MCF 10A (cell line): ENCODE results near the gene METRNL. TPM values are rescaled to one million over a fixed set of nuclear protein-coding genes. Genes with fewer than 3 reads are reported as not detected.
"Not testable (repeated sequence)": the region's sequence is repeated elsewhere in the genome, so short reads cannot be mapped to it uniquely, and the experiment has no call there.

Source experiments
- BruUV-seq: library from RNA; stranded (reverse); fragments of 400-500 nt; replicated peaks from 2 replicates; lab custom pipeline; 2021; lab: Mats Ljungman, UMichigan
- CTCF ChIA-PET: fragments of 300-600 bp; sonication (Branson Sonifier 250); formaldehyde crosslinking; extraction: SDS; loops from one replicate; lab custom pipeline; 2021; ENCODE audit warnings: antibody characterized with exemption, inconsistent platforms; lab: Yijun Ruan, JAX
- POLR2A ChIA-PET: fragments of 300-600, 350-650 bp; sonication (Branson Sonifier 250); formaldehyde crosslinking; extraction: SDS; loops from one replicate; lab custom pipeline; 2020; ENCODE audit warnings: antibody characterized with exemption, inconsistent platforms; lab: Yijun Ruan, JAX
- DNase-seq: peaks from one replicate; pipeline ENCODE4 v3.0.0-alpha.2; 2018; ENCODE audit not compliant: unreplicated experiment
- H3K27ac Mint-ChIP-seq: one replicate; pipeline ENCODE4 v1.8.0; 2022; ENCODE audit warnings: mild to moderate bottlenecking, low read depth, mixed read lengths; ENCODE audit not compliant: unreplicated experiment
- H3K27me3 Mint-ChIP-seq: one replicate; pipeline ENCODE4 v1.8.0; 2022; ENCODE audit warnings: mixed read lengths; ENCODE audit not compliant: insufficient read depth, unreplicated experiment
- H3K36me3 Mint-ChIP-seq: one replicate; pipeline ENCODE4 v1.8.0; 2022; ENCODE audit warnings: mild to moderate bottlenecking, moderate library complexity, mixed read lengths; ENCODE audit not compliant: insufficient read depth, unreplicated experiment
- H3K4me1 Mint-ChIP-seq: one replicate; pipeline ENCODE4 v1.8.0; 2022; ENCODE audit warnings: mixed read lengths; ENCODE audit not compliant: insufficient read depth, unreplicated experiment
- H3K4me3 Mint-ChIP-seq: one replicate; pipeline ENCODE4 v1.8.0; 2022; ENCODE audit warnings: mild to moderate bottlenecking, moderate library complexity, mixed read lengths; ENCODE audit not compliant: unreplicated experiment
- H3K9me3 Mint-ChIP-seq: one replicate; pipeline ENCODE4 v1.8.0; 2022; ENCODE audit warnings: mixed read lengths; ENCODE audit not compliant: unreplicated experiment
- intact Hi-C: fragments of 100-400 bp; cut with micrococcal nuclease; formaldehyde crosslinking; loops from 2 replicates; pipeline ENCODE4 v1.14.1; 2022
- total RNA-seq: library from RNA; stranded (reverse); gene quantifications from 2 replicates; pipeline ENCODE4 v1.2.3, GENCODE V29; 2022
- TF ChIP-seq, protein P1 (sequence below): fragments of 200-600 bp; IDR thresholded peaks from one replicate; pipeline ENCODE4 v1.8.0; 2022; ENCODE audit warnings: antibody characterized with exemption, mild to moderate bottlenecking; ENCODE audit not compliant: unreplicated experiment

The METRNL gene
- total RNA-seq, 1 experiment from 2014 or later: 14.5 TPM

DNA sequence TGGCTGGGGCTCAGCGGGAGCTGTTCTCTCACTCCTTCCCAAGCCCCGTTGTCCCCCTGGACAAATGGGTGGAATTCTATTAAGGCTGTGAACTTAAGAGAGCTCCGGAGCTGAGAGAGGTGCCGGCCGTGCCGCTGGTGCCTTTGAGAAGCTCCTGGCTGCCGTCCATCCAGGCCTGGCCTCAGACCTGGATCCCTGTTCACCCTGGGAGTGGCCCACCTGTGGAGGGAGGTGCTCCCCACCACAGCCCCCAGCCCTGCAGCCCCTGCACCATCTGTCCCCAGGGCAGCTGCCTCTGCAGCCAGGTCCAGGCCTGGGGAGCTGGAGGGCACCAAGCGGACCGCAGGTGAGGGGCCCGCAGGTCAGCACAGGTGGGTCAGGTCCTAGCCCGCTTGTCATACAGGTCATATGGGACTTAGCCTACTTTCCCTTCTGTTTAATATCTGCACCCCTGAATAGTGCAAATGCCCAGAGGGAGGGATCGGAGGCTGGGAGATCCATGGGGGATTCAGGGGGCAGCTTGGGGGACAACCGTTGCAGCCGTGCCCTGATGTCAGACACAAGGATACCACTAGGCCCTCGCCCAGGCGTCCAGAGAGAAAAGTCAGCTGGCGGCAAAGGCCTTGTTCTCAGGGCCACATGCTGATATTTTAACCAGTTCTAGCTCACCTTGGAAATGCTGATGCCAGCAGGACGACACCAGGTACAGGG, 15.2 kb upstream of the METRNL start:
- TF ChIP-seq, protein P1, sequence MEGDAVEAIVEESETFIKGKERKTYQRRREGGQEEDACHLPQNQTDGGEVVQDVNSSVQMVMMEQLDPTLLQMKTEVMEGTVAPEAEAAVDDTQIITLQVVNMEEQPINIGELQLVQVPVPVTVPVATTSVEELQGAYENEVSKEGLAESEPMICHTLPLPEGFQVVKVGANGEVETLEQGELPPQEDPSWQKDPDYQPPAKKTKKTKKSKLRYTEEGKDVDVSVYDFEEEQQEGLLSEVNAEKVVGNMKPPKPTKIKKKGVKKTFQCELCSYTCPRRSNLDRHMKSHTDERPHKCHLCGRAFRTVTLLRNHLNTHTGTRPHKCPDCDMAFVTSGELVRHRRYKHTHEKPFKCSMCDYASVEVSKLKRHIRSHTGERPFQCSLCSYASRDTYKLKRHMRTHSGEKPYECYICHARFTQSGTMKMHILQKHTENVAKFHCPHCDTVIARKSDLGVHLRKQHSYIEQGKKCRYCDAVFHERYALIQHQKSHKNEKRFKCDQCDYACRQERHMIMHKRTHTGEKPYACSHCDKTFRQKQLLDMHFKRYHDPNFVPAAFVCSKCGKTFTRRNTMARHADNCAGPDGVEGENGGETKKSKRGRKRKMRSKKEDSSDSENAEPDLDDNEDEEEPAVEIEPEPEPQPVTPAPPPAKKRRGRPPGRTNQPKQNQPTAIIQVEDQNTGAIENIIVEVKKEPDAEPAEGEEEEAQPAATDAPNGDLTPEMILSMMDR: no peak
- H3K4me3 Mint-ChIP-seq: no peak overlapping the region
- H3K27me3 Mint-ChIP-seq: no peaks in the 10 kb centered on the region
- H3K27ac Mint-ChIP-seq: no peak overlapping the region
- DNase-seq: no peak
- POLR2A ChIA-PET: interaction anchor here (0.6 kb wide), 1 partner anchor 12 kb away, joined by 3 read pairs; no protein-coding TSS in a partner anchor
- H3K36me3 Mint-ChIP-seq: no peaks in the 10 kb centered on the region
- H3K9me3 Mint-ChIP-seq: no peaks in the 10 kb centered on the region
- BruUV-seq: no TSS peak
- intact Hi-C loops: no loop called here
- H3K4me1 Mint-ChIP-seq: peaks cover 5% of the 10 kb centered on the region
- CTCF ChIA-PET: interaction anchor here (0.6 to 1.4 kb wide), 2 partner anchors 13 to 282 kb away, joined by 3 read pairs; no protein-coding TSS in a partner anchor

DNA sequence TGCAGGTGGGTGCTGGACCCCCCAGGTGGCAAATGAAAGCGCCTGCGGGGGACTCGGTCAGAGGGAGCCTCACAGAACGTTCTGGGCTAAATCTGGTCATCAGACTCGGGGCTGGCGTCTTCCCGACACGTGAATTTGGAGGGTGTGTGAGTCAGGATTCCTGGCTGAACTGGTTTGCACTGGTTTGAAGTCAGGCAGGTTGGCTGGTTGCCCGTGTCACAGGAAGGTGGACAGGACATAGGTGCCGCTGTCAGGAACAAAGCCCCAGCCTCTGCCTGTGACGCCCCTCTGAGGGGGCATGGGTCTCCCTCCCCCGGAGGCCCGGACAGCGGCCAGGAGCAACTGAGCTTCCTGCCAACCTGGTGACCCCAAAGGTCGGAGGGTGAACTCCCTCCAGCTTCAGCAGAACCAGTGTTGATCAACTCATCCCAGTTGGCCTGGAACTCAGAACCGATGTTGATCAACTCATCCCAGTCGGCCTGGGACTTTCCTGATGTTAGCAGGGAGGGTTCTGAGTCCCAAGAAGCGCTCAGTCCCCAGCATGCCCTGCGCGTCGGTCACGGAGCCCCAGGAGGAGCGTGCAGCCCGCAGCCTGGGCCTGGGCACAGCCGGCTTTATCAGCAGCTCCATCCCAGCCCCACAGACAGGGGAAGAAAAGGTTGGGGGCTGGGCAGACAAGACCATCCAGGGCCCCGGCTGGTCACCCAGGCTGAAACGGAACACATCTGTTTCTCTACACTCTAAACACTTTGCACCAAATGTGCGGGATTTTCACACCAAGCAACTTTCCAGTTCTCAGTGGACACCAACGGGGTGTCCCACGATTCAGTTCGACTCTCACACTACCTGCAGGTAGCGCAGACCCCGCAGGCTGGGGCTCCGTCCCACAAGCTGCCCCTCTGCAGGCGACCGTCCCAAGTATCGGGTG, 14.4 kb upstream of the METRNL start:
- Mint-ChIP-seq H3K4me1 (peaks cover 5% of the 10 kb centered on the region), H3K9me3 (no peaks in the 10 kb centered on the region), H3K36me3 (no peaks in the 10 kb centered on the region), H3K27ac (no peak overlapping the region), H3K4me3 (no peak overlapping the region), H3K27me3 (no peaks in the 10 kb centered on the region)
- TF ChIP-seq, protein P1: no peak
- CTCF ChIA-PET: no interaction called here
- peak; percentile 66 for DNase-seq
- POLR2A ChIA-PET: no interaction called here
- intact Hi-C loops: no loop called here
- BruUV-seq: no TSS peak

DNA sequence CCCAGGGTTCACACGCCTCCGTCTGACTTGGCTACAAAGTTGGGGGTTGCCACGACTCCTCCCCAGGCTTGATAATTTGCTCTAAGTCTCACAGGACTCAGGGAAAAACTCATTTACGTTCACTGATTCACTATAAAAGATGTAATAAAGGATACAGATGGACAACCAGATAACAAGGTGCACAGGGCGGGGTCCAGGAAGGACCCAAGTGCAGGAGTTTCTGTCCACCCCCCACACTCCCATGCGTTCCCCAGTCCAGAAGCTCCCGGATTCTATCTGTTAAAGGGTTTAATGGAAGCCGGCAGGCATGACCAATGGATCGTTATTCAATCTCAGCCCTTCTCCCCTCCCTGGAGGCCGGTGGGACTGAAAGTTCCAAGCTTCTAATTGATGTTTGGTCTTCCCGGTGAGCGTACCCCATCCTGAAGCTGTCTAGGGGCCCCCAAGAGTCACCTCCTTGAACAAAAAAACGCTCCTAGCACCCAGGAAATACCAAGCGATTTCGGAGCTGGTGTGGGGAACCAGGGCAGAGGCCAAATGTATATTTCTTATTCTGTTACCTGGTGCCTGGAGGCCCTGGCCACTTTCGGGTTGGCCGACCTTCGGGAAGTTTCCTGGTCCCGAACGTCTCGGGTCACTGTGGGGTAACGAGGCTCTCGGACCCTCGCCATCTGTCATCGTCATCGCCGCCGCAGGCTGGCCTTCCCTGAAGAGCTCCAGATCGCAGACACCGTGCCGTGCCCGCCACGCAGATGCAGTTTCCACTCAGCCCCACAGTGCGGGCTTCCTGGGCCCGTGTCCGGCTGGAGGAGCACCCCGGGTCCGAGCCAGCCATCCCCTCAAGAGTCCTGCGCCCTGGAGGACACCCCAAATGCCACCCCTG, 13.5 kb upstream of the METRNL start:
- no peak for DNase-seq
- Mint-ChIP-seq H3K4me3 (no peak overlapping the region), H3K9me3 (no peaks in the 10 kb centered on the region), H3K36me3 (no peaks in the 10 kb centered on the region), H3K27ac (no peak overlapping the region), H3K27me3 (no peaks in the 10 kb centered on the region), H3K4me1 (peaks cover 5% of the 10 kb centered on the region)
- TF ChIP-seq, protein P1: no peak
- intact Hi-C loops: no loop called here
- ChIA-PET POLR2A (no interaction called here), CTCF (no interaction called here)
- BruUV-seq: no TSS peak

DNA sequence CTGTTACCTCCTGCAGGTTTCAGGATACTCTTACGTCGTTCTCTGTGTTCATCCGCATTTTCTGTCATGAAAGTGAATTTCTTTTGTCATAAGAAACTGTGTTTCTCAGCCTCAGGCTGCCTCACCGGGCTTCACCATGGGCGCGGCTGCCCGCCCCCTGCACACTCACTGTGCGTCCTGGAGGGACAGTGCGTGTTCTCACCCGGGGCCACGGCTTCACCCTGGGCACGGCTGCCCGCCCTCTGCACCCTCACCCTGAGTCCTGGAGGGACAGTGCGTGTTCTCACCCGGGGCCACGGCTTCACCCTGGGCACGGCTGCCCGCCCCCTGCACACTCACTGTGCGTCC, 12.9 kb upstream of the METRNL start:
- H3K27me3 Mint-ChIP-seq, DNase-seq, H3K9me3 Mint-ChIP-seq, CTCF ChIA-PET, H3K36me3 Mint-ChIP-seq, intact Hi-C loops, BruUV-seq, POLR2A ChIA-PET, H3K4me3 Mint-ChIP-seq, H3K27ac Mint-ChIP-seq, H3K4me1 Mint-ChIP-seq: not testable (repeated sequence)
